GM18499 (cell line): ENCODE data around the gene SEPTIN3.

ENCODE experiments used
- ATAC-seq: cut with Tn5 transposase; IDR thresholded peaks from one replicate; pipeline ENCODE4 v1.9.1; 2021; ENCODE audit warnings: moderate number of reproducible peaks; ENCODE audit not compliant: insufficient read depth, unreplicated experiment

The SEPTIN3 gene, protein sequence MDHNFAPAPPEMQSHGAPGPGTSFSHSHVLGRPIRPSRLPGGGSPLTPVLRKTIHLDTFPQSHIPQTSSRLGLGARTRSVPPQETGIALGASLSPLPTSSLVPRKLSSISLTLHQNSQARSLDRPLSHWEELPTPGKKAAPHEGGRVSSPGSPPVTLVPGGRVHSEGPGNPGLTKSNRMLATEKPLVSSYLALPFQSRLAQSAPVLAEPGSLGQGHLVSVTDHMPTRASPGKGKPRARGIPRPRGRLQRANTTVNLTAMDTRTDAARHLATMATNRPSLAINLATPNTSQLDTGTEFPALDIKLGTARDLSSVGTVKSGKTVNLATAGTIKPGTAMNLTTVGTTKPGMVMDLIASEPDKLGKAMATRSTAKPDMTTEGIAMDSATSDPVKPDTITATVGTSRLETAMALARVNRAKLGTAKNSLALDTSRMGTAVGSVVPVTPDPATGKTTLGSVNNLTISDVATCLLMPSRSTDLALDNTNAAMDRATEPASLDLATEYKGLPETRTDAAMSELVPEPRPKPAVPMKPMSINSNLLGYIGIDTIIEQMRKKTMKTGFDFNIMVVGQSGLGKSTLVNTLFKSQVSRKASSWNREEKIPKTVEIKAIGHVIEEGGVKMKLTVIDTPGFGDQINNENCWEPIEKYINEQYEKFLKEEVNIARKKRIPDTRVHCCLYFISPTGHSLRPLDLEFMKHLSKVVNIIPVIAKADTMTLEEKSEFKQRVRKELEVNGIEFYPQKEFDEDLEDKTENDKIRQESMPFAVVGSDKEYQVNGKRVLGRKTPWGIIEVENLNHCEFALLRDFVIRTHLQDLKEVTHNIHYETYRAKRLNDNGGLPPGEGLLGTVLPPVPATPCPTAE

DNA sequence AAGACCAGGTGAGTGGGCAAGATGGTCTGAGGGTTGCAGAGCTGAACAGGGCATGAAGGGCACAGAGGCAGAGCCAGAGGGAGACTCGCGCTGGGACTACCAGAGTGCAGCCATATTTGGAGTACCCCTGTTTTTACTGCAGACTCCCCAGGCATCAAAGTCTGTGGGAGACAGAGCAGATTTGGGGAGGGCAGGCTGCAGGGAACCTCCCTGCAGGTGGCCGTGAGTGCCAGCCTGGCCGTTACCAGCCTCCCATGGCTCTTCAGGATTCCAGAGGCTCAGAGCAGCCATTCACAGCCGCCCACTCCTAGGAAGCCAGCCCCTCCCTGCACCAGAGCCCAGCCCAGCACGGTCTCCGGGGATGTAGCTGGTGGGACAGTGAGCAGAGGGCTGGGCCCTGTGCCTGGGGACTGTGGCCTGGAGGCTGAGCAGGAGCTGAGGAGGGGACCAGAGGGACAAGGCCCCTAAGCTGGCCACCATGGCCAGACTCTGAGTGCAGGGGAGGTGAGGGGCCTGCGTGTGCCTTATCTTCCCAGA, at the start of gene SEPTIN3:
TSS of gene SEPTIN3 (plus strand) at position 334 of the 537 bp plus-strand sequence. CDS start 2,050 bp downstream, outside the sequence.
- no peak for ATAC-seq

DNA sequence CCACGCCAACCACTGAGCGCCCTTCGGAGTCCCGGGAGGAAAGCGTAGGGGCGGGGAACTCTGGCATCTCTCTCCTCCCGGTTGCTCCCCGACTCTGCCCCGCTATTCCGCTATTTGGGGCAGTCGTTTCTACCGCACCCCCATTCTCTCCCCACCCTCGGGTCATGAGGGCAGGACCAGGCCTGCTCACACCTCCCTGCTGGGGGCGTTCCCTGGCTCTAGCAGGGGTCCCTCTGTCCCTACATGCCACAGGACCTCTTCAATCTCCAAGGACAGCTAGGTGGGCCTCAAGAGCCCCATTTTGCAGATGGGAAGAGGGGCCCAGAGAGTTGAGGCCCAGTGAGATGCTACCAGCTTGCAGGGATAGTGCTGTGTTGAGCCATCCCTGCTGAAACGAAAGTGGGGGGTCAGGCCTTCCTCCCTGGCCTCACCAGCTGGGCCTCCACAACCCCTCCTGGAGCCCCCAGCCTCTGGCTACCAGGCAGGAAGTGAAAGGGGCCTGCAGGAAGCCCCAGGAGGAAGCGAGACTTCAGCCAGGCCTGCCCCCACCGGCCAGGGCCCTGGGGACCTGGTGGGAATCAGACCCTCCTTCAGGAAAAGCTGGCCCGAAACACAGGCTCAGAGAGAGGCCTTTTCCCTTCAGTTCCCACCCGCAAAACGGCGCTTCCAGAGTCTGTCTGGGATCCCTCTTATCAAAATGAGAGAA, 48.8 kb upstream of the SEPTIN3 start:
- no peak for ATAC-seq

DNA sequence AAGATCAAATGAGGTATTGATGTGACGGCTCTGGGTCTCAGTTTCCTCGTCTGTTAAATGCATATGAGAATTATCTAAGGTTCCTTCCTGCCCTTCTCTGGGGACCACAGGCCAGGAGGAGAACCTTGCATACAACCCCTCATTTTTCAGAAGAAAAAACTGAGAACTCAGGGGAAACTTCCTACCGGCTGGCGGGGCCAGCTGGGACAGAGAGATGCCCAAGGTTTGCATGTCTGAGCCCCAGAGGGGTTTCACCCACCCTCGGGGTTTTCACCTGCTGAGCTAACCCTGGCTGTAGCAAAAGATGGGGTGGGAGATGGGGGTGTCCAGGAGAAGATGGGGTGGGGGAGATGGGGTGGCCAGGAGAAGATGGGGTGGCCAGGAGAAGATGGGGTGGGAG, 46.9 kb upstream of the SEPTIN3 start:
- no peak for ATAC-seq

DNA sequence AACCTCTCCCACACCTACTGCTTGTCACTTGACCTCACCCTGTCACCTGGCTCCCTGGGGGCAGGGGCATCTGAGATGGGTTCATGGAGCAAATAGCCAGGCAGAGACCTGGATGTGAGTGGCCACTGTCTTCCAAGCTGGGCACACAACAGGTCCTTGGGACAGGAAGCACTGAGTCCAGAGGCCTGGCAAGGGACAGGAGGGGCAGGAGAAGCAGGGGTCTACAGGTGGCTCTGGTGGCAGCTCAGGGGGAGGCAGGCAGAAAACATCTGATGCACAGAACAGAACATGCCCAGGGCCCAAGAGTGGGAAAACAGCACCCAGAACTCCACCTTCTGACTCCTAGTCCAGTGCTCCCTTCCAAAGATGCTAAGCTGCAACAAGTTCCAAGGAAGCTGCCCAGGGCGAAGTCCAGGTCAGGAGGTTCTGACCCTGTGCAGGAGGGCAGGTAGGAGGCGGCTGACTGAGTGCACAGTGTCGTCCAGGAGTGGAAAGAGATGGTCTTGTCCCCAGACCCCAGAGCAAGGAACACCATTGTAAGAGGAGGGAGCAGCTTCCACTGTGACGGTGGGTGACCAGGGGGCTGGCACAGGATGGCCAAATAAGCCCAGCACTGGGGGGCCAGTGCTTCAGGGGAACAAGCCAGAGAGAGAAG, 46.2 kb upstream of the SEPTIN3 start:
- ATAC-seq, result no peak

DNA sequence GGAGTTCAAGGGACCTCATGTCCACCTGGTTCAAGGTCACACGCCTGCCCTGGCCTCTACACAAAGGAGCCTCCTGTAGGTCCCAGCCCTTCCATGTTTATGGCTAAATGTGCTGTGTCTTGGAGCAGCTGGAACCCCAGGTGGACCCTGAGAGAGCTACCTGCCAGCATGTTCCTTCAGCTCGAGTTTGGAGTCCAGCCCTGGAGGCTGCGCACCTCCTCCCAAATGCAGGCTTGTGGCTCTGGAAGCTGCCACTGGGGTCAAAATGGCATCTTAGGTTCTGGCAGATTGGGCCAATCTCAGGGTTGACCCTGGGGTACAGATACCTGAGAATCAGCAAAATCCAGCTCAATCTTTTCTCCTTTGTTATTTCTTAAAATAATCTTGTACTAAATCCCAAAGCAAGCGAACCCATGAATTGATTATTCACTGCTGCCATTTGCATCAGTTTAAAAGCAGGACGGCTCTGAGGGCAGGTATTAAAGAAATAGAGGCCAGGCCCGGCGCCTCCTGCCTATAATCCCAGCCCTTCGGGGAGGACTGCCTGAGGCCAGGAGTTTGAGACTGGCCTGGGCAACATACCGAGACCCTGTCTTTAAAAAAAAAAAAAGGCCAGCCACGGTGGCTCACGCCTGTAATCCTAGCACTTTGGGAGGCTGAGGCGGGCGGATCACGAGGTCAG, 45.5 kb upstream of the SEPTIN3 start:
- ATAC-seq, result no peak

DNA sequence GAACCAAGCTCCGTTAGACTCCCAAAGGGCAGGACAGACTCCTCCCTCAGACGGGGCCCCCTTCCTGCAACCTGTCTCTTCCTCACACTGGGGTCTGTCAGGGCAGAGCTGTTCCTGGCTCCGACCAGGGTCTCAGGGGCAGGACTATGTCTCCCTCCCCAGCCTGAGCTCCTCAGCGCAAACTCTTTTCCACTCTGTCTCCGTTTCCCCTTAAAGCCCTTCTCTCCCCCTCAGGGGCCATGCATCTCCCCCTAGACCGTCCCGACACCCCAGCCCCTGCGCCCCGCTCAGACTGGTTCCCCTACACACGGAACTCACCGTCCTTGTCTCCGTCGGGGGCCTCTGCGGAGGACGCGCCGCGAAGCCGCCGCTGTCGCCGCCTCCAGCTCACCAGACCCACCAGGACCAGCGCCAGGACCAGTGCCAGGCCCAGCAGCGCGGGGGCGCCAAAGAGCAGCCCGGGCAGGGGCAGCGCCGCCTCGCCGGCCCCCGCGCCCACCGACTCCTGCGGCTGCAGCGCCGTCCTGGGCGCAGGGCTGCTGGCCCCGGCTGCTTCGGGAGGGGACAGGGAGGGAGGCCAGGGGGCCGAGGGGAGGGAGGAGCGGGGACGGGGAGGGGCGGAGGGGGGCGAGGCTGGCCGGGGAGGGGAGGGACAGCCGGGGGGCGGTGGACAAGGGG, 43.3 kb upstream of the SEPTIN3 start:
- no peak for ATAC-seq

DNA sequence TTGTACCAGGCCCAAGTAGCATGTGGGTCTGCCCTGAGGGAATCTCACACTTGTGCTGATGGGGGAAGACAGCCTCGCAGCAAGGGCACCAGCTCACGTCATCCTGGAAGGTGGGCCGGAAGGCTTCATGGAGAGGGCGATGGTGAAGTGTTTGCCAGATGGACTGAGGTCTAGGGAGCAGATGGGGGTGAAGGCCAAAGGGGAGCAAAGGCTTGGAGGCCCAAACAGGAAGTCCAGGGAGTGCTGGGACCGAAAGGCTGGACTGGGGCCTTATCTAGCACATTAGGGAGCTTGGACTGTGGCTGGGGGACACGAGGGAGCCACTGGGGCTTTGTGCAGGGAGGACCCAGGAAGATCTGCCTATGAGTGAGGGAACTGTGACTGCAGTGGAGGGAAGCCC, 41.4 kb upstream of the SEPTIN3 start:
- no peak for ATAC-seq

DNA sequence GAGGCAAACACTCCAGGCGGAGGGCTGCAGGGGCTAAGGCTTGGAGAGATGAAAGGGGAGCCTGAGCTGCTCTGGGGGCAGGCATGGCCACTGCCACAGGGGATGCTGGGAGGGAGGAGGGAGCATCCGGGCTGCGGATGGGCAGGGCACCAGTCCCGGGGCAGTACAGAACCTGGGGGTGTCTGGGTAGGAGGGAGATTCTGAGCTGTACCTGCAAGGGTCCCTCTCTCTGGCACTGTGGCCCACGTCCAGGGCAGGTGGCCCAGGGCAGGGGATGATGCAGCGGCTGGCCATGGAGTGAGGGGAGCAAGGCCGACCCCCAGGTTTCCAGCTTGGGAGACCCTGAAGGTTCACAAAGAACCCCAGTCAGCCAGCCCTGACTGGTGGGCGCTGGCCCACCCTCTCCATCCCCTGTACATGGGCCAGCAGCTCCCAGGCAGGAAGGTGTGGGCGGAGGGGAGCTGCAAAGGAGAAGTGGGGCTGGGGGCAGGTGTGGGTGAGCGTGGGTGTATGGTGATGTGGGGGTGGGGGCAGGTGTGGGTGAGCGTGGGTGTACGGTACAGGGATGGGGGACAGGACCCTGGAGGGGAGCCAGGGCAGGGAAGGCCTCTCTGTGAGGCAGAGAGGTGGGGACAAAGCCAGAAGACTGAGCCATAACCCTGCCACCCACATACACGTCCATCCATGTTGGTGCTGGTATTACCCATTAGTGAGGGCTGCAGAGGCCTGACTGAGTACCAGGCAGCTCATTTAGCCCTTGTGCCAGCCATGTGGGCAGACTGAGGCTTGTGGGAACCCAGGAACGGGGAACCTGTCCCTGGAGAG, 40.4 kb upstream of the SEPTIN3 start:
- no peak for ATAC-seq

DNA sequence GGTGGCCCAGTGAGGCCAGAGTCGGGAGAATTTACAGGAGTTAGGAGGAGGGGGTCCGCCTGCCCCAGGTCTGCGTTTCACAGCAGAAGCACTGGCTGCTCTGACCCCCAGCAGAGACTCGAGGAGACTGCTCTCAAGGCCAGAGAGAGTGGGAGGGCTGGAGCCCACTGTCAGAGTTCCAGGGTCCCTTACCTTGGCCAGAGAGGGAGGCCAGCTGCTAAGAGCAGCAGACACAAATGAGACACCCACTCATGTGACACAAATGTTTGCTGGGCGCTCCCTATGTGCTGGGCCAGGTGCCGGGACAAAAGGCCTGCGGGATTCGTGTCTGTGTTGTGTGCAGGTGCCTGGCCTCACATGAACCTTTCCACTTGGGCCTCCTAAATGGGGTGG, 39.8 kb upstream of the SEPTIN3 start:
- no peak for ATAC-seq

DNA sequence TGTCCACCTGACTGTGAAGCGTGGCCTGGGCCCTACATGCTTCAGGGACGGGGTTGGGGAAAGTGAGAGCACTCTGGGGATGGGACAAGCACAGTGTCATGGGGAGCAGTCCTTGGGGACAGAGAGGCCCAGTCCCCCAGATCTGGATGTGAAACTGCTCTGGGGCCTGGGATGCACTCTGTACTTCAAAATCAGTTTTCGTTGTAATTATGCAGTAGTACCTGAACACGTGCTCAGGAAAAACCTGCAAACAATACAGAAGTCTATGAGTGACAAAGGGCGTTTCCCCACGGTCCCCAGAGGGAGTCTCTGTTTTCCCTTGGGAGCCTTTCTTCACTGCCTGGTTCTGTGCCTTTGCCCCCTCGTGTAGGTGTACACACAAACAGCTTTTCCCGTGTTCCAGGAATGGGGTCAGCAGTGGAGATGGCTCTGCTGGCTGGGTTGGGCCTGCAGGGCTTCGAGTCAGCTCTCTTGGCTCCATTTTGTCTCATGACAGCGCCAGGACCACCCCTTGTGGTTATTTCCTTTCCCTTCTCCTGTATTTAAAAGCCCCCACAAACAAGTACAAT, 37.5 kb upstream of the SEPTIN3 start:
- ATAC-seq, result no peak

DNA sequence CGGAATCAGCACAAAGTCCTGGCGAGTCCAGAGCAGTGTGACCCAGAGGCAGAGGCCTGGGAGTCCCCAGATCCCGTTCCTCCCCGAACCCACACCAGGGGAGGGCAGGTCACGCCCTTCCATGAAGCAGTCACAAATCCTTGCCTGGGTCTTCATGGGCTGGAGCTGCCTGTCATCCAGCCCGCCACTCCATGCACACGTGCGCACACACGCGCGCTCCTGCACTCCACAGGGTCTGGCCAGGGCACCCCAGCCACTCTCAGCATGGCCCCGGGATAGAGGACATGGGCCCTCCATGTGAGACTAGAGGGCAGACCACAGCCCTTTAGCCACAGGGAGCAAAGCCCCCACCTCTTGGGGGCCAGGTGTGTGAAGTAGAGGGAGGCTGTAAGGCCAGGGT, 36.9 kb upstream of the SEPTIN3 start:
- no peak for ATAC-seq

DNA sequence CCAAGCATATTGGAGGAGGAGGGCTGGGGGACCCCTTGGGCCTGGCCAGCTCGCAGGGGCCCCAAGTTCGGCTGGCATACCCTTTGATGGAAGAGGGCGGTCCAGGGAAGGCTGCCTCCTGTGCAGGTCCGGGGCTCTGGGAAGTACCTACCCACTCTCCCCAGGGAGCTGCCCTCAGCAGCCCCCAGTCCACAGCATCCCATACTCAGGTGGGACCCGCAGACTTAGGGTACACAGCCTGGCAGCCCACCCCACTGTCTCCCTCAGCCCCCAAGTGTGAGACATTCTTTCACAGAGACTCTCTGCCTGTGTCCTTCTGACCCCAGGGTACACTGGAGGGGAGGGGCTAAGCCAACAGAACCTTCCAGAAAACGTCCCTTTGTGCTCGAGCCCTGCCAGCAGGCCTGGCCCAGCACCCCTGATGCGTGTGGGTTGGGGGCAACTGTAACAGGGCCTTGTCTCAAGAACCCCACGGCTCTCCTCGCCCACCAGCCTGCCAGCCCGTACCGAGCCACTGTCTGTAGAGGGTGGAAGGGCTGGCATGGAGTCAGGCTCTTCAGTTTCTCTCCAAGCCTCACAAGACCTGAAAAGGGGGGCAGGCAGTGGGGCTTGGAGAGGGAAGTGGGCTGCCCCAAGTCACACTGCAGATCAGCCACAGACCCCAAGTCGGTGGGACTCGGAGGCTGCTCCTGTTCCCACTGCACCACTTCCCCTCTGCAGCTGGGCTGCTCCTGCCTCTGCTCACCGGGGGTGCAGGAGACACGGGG, 35.6 kb upstream of the SEPTIN3 start:
- no peak for ATAC-seq

DNA sequence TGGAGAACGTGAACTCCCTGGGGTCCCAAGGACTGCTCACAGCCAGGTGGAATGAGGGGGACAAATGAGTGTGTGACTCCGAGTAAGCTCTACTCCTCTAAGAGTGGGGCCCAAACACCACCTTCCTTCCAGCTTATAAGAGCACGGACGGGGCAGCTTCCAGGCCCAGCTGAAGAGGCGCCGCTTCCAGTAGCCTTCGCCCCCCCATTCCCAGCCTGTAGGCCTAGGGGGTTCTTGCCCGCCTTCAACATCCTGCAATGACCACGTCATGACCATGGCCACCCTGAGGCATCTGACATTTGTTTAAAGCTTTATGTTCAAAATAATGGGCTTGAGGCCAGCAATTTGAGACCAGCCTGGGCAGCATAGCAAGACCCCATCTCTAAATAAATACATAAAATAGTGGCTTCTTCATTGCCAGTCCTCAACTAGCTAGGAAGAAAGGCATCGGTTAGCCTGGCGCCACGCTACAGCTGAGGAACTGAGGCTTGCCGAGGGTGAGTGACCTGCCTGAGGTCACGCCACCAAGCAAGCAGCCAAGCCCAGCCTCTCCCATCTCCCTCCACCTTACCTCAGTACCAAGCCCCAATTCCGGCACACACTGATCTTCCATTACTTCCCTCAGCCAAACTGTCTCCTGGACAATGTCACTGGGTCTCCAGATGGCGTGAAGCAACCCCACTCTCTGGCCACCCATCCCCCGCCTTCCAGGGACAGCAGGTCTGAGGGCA, 34.8 kb upstream of the SEPTIN3 start:
- ATAC-seq, result no peak

DNA sequence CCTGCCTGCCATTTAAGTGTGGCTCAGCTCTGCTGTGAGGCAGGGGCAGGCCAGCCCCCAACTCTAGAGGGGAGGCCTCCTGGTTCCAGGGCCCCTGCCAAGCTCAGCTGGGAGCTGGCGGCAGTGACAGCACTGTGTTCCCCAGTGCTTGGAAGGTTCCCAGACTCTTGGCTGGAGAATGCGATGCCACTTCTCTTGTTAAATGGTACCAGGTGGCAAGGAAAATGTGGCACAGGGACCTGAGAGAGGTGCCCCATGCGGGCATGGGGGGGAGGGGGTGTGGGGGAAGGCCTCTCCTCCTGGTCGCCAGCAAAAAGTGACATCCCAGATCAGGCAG, 34.3 kb upstream of the SEPTIN3 start:
- no peak for ATAC-seq

DNA sequence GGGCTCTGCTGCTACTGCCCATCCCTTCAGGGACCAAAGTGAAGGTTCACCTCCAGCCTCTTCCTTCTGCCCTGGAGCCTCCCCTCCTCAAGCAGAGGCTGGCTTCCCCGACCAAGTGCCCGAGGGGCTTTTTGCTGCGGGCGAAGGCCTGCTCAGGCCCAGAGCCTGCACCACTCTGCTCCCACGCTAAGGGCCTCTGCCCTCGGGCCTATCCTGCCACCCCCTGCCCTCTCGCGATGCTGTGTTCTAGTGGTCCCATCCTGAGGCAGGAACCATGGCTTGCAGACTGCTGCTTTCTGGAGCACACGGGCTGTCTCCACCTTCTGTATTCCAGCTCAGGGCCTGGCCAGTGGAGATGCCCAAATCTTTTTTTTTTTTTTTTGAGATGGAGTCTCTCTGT, 33.7 kb upstream of the SEPTIN3 start:
- no peak for ATAC-seq

DNA sequence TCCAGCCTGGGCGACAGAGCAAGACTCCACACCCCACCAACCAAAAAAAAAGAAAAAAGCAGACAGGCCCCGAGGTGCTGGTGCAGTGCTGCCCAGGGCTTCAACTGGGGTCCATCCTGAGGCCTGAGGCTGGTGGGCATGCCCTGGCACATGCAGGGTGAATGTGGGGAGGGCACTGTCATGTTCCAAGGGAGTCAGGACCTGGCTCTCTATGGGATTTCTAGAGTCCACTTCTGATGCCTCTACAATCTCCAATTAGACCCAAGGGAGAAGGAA, 32.4 kb upstream of the SEPTIN3 start:
- ATAC-seq, result no peak
